ENCODE data around the gene ANKRD13A. TPM values are rescaled to one million over a fixed set of nuclear protein-coding genes. Genes with fewer than 3 reads are reported as not detected.
A peak's percentile ranks its signal among the peaks of the same experiment; 100 is the strongest.
"Not testable (repeated sequence)": the region's sequence is repeated elsewhere in the genome, so short reads cannot be mapped to it uniquely, and the experiment has no call there.

Gene ANKRD13A
- total RNA-seq, 1 experiment from 2014 or later, result 19.9 TPM

DNA sequence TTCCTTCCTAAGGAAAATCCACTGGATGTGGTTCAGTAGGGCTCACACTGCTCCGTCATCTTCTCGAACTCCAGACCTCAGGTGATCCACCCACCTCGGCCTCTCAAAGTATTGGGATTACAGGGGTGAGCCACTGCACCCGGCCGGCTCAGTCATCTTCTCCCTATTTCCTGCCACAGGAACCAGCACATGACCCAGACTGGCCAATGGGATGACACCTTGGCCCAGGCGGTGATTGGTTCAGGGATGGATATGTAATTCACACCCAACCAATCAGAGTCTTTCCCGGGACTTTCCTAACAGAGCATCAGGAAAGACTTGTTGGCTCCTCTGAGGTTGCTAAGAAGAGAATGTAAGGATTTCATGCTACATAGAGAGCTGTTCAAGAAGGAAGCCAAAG lies 68.3 kb downstream of the ANKRD13A start:
- Histone ChIP-seq H3K36me3 (ENCODE audit: control insufficient read depth in 1 of 2, insufficient read depth in 2 of 2, low read length in 2 of 2) (no peaks in the 10 kb centered on the region), H3K27ac (ENCODE audit: low read depth, low read length) (no peak overlapping the region), H3K27me3 (ENCODE audit: insufficient read depth, low read length) (no peaks in the 10 kb centered on the region), H2AFZ (ENCODE audit: low read depth, low read length, poor library complexity, severe bottlenecking) (no peak overlapping the region), H3K79me2 (ENCODE audit: insufficient read depth, low read length) (no peaks in the 10 kb centered on the region), H3K9me2 (ENCODE audit: insufficient read depth) (no peaks in the 10 kb centered on the region), H3K9ac (ENCODE audit: low read length) (no peak overlapping the region), H3K4me2 (ENCODE audit: low read length) (no peak overlapping the region), H4K20me1 (ENCODE audit: insufficient read depth) (no peaks in the 10 kb centered on the region), H3K4me3 (replicated peaks in 1 of 2; ENCODE audit: low read depth in 1 of 2, low read length in 2 of 2) (no peak overlapping the region), H3K4me1 (ENCODE audit: control insufficient read depth in 1 of 2, insufficient read depth in 2 of 2, low read length in 2 of 2) (no peaks in the 10 kb centered on the region), H3K9me3 (ENCODE audit: control insufficient read depth in 1 of 2, insufficient read depth in 1 of 2, low read depth in 1 of 2, low read length in 2 of 2) (no peaks in the 10 kb centered on the region)
- ChIA-PET POLR2A (no interaction called here), RAD21 (ENCODE audit: low non-redundant PET in 1 of 2, low total read pairs in 2 of 2, uncharacterized antibody in 2 of 2, unreplicated experiment in 2 of 2) (no interaction called here), CTCF (no interaction called here)
- DNase-seq (ENCODE audit: low read depth, low spot score) (no peak), ATAC-seq (peak; percentile 36; the same call in 1 of the 2 replicates)
- BruUV-seq (replicated peaks), result no TSS peak
- intact Hi-C loops (cut with micrococcal nuclease), result no loop called here
- TF ChIP-seq RAD21 (IDR thresholded peaks at IDR 0.05; ENCODE audit: low read depth) (no peak), POLR2AphosphoS5 (IDR thresholded peaks at IDR 0.05; ENCODE audit: low read depth, low read length) (no peak), CBX3 (IDR thresholded peaks at IDR 0.05; ENCODE audit: low read depth) (no peak), CEBPB (IDR thresholded peaks at IDR 0.05; ENCODE audit: low read depth) (no peak), SP1 (IDR thresholded peaks at IDR 0.05; ENCODE audit: low read depth) (no peak), ELF1 (IDR thresholded peaks at IDR 0.05; ENCODE audit: borderline replicate concordance, low read depth) (no peak)
- TF ChIP-seq, protein P1, sequence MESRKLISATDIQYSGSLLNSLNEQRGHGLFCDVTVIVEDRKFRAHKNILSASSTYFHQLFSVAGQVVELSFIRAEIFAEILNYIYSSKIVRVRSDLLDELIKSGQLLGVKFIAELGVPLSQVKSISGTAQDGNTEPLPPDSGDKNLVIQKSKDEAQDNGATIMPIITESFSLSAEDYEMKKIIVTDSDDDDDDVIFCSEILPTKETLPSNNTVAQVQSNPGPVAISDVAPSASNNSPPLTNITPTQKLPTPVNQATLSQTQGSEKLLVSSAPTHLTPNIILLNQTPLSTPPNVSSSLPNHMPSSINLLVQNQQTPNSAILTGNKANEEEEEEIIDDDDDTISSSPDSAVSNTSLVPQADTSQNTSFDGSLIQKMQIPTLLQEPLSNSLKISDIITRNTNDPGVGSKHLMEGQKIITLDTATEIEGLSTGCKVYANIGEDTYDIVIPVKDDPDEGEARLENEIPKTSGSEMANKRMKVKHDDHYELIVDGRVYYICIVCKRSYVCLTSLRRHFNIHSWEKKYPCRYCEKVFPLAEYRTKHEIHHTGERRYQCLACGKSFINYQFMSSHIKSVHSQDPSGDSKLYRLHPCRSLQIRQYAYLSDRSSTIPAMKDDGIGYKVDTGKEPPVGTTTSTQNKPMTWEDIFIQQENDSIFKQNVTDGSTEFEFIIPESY (IDR thresholded peaks at IDR 0.05; ENCODE audit: extremely low read depth, insufficient replicate concordance, low read length), result no peak
- TF ChIP-seq, protein P2, sequence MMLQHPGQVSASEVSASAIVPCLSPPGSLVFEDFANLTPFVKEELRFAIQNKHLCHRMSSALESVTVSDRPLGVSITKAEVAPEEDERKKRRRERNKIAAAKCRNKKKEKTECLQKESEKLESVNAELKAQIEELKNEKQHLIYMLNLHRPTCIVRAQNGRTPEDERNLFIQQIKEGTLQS (IDR thresholded peaks at IDR 0.05), result no peak
- TF ChIP-seq, protein P3, sequence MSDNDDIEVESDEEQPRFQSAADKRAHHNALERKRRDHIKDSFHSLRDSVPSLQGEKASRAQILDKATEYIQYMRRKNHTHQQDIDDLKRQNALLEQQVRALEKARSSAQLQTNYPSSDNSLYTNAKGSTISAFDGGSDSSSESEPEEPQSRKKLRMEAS (IDR thresholded peaks at IDR 0.05), result no peak
- TF ChIP-seq, protein P4, sequence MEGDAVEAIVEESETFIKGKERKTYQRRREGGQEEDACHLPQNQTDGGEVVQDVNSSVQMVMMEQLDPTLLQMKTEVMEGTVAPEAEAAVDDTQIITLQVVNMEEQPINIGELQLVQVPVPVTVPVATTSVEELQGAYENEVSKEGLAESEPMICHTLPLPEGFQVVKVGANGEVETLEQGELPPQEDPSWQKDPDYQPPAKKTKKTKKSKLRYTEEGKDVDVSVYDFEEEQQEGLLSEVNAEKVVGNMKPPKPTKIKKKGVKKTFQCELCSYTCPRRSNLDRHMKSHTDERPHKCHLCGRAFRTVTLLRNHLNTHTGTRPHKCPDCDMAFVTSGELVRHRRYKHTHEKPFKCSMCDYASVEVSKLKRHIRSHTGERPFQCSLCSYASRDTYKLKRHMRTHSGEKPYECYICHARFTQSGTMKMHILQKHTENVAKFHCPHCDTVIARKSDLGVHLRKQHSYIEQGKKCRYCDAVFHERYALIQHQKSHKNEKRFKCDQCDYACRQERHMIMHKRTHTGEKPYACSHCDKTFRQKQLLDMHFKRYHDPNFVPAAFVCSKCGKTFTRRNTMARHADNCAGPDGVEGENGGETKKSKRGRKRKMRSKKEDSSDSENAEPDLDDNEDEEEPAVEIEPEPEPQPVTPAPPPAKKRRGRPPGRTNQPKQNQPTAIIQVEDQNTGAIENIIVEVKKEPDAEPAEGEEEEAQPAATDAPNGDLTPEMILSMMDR (IDR thresholded peaks at IDR 0.05 in 2 of 3, conservative IDR thresholded peaks at IDR 0.05 in 1 of 3; ENCODE audit: borderline replicate concordance in 1 of 3, insufficient read depth in 1 of 3, low read depth in 2 of 3, low read length in 2 of 3), result no peak

DNA sequence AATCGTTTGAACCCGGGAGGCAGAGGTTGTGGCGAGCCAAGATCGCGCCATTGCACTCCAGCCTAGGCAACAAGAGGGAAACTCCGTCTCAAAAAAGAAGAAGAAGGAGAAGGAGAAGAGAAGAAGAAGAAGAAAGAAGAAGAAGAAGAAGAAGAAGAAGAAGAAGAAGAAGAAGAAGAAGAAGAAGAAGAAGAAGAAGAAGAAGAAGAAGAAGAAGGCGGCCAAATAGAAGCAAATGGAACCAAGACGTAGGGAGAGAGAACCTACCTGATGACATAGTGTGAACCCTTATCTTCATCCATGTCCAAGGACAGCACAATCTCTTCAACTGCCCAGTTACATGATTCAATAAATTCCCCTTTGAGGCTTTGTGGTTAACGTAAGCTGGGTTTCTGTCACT lies 68.9 kb downstream of the ANKRD13A start:
- ATAC-seq; H3K79me2 ChIP-seq (ENCODE audit: insufficient read depth, low read length); H3K9me3 ChIP-seq (ENCODE audit: control insufficient read depth in 1 of 2, insufficient read depth in 1 of 2, low read depth in 1 of 2, low read length in 2 of 2); DNase-seq (ENCODE audit: low read depth, low spot score); RAD21 ChIA-PET (ENCODE audit: low non-redundant PET in 1 of 2, low total read pairs in 2 of 2, uncharacterized antibody in 2 of 2, unreplicated experiment in 2 of 2); H3K9me2 ChIP-seq (ENCODE audit: insufficient read depth); intact Hi-C loops (cut with micrococcal nuclease); BruUV-seq (replicated peaks); H4K20me1 ChIP-seq (ENCODE audit: insufficient read depth); H3K4me2 ChIP-seq (ENCODE audit: low read length); H3K36me3 ChIP-seq (ENCODE audit: control insufficient read depth in 1 of 2, insufficient read depth in 2 of 2, low read length in 2 of 2); H2AFZ ChIP-seq (ENCODE audit: low read depth, low read length, poor library complexity, severe bottlenecking); H3K9ac ChIP-seq (ENCODE audit: low read length); H3K27ac ChIP-seq (ENCODE audit: low read depth, low read length); H3K27me3 ChIP-seq (ENCODE audit: insufficient read depth, low read length); H3K4me3 ChIP-seq (replicated peaks in 1 of 2; ENCODE audit: low read depth in 1 of 2, low read length in 2 of 2); POLR2A ChIA-PET; H3K4me1 ChIP-seq (ENCODE audit: control insufficient read depth in 1 of 2, insufficient read depth in 2 of 2, low read length in 2 of 2); CTCF ChIA-PET: not testable (repeated sequence)
